GM21367 (cell line): ENCODE measurements around the gene FOXP1.

Experiments used
- ATAC-seq: cut with Tn5 transposase; IDR thresholded peaks from one replicate; pipeline ENCODE4 v1.9.1; 2021; ENCODE audit not compliant: unreplicated experiment

FOXP1 gene

GRCh38 chr3:71251156-71251775, 332.3 kb downstream of the FOXP1 start:
- no peak for ATAC-seq

- ATAC-seq: no peak
Measured at GRCh38 chr3:71250026-71250425, 333.5 kb downstream of the FOXP1 start.

GRCh38 chr3:71247958-71248335, 335.6 kb downstream of the FOXP1 start:
- no peak for ATAC-seq

GRCh38 chr3:71247221-71247957, 336.1 kb downstream of the FOXP1 start:
- ATAC-seq: no peak

GRCh38 chr3:71245971-71246880, 337.3 kb downstream of the FOXP1 start:
- ATAC-seq: no peak

- no peak for ATAC-seq
Measured at GRCh38 chr3:71244826-71245488, 338.6 kb downstream of the FOXP1 start.

- ATAC-seq: no peak
Measured at GRCh38 chr3:71244153-71244825, 339.2 kb downstream of the FOXP1 start.

GRCh38 chr3:71243229-71243628, 340.3 kb downstream of the FOXP1 start:
- ATAC-seq: no peak

- ATAC-seq: no peak
Measured at GRCh38 chr3:71241981-71242560, 341.5 kb downstream of the FOXP1 start.

GRCh38 chr3:71241246-71241901, 342.2 kb downstream of the FOXP1 start:
- ATAC-seq: no peak

GRCh38 chr3:71240034-71240433, 343.5 kb downstream of the FOXP1 start:
- ATAC-seq: no peak

GRCh38 chr3:71238355-71238757, 345.2 kb downstream of the FOXP1 start:
- no peak for ATAC-seq

GRCh38 chr3:71237672-71238071, 345.9 kb downstream of the FOXP1 start:
- ATAC-seq: no peak

GRCh38 chr3:71235846-71236245, 347.7 kb downstream of the FOXP1 start:
- ATAC-seq: no peak

GRCh38 chr3:71232895-71233294, 350.6 kb downstream of the FOXP1 start:
- no peak for ATAC-seq

- no peak for ATAC-seq
Measured at GRCh38 chr3:71232175-71232679, 351.3 kb downstream of the FOXP1 start.

GRCh38 chr3:71231680-71232079, 351.8 kb downstream of the FOXP1 start:
- no peak for ATAC-seq

- no peak for ATAC-seq
Measured at GRCh38 chr3:71229905-71230657, 353.4 kb downstream of the FOXP1 start.
